Muscle layer of duodenum (tissue), 2 donors: Measurements from ENCODE around the gene SENP2.
"Not testable (repeated sequence)": the region's sequence is repeated elsewhere in the genome, so short reads cannot be mapped to it uniquely, and the experiment has no call there.

Source experiments
- H3K27ac ChIP-seq: one replicate; pipeline ENCODE4 v1.7.0; 2013; ENCODE audit warnings: mild to moderate bottlenecking, low read length
- H3K27me3 ChIP-seq: one replicate; pipeline ENCODE4 v1.7.0; 2013; ENCODE audit warnings: low read depth, mild to moderate bottlenecking, control low read depth, low read length
- H3K36me3 ChIP-seq, 2 donors: one replicate each; pipeline ENCODE4 v1.7.0; 2013; ENCODE audit warnings: low read length in 2 of 2, control low read depth in 1 of 2, mild to moderate bottlenecking in 1 of 2; ENCODE audit not compliant: insufficient read depth in 2 of 2, control insufficient read depth in 1 of 2
- H3K4me1 ChIP-seq, 2 donors: one replicate each; pipeline ENCODE4 v1.7.0; 2013; ENCODE audit warnings: low read length in 2 of 2, mild to moderate bottlenecking in 2 of 2, control low read depth in 1 of 2, moderate library complexity in 1 of 2; ENCODE audit not compliant: insufficient read depth in 2 of 2, control insufficient read depth in 1 of 2
- H3K4me3 ChIP-seq, 2 donors: one replicate each; pipeline ENCODE4 v1.7.0; 2013; ENCODE audit warnings: low read length in 2 of 2, low read depth in 1 of 2, mild to moderate bottlenecking in 1 of 2
- H3K9me3 ChIP-seq, 2 donors: one replicate each; pipeline ENCODE4 v1.7.0; 2013; ENCODE audit warnings: low read length in 2 of 2, control low read depth in 1 of 2, mild to moderate bottlenecking in 1 of 2; ENCODE audit not compliant: control insufficient read depth in 1 of 2
- donor health status: healthy.

The SENP2 gene

GRCh38 chr3:185659942-185660921, 74.1 kb downstream of the SENP2 start:
- Histone ChIP-seq H3K4me1 (peaks cover 0 to 21% of the 10 kb centered on the region in 2 donors), H3K36me3 (no peaks in the 10 kb centered on the region), H3K27me3 (no peaks in the 10 kb centered on the region), H3K9me3 (no peaks in the 10 kb centered on the region), H3K27ac (no peak overlapping the region), H3K4me3 (peak overlapping the region in 1 of 2 donors; percentile 21)

GRCh38 chr3:185661296-185661695, 75.2 kb downstream of the SENP2 start:
- H3K27me3 ChIP-seq, H3K27ac ChIP-seq, H3K9me3 ChIP-seq, H3K4me3 ChIP-seq, H3K36me3 ChIP-seq: not testable (repeated sequence)
- H3K4me1 ChIP-seq: peaks cover 0 to 17% of the 10 kb centered on the region in 2 donors

- no peaks in the 10 kb centered on the region for H3K9me3 ChIP-seq
- peaks cover 0 to 15% of the 10 kb centered on the region in 2 donors for H3K4me1 ChIP-seq
- no peak overlapping the region for H3K4me3 ChIP-seq
- H3K27me3 ChIP-seq: no peaks in the 10 kb centered on the region
- no peak overlapping the region for H3K27ac ChIP-seq
- no peaks in the 10 kb centered on the region for H3K36me3 ChIP-seq
Measured at GRCh38 chr3:185661772-185662171, 75.7 kb downstream of the SENP2 start.

DNA sequence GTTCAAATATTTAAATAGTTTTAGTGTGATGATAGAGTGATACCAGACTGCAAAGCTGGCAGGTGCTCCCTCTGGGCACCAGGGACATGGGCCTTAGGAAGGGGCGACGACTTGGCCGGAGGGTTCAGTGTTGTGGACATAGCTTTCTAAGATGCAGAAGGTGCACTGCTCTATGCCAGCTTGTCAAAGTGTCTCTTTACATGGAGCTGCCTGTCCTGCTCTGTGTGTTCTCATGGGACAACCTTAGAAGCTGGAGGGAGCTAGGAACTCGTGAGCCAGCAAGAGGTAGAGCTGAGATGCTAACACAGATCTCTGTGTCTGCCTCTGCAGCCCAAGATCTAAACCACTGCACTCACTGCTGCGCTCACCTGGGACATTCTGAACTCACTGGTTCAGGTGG, 77.8 kb downstream of the SENP2 start:
- Histone ChIP-seq H3K4me3 (no peak overlapping the region), H3K27ac (no peak overlapping the region), H3K27me3 (no peaks in the 10 kb centered on the region), H3K9me3 (no peaks in the 10 kb centered on the region), H3K36me3 (no peaks in the 10 kb centered on the region), H3K4me1 (peaks cover 0 to 12% of the 10 kb centered on the region in 2 donors)

DNA sequence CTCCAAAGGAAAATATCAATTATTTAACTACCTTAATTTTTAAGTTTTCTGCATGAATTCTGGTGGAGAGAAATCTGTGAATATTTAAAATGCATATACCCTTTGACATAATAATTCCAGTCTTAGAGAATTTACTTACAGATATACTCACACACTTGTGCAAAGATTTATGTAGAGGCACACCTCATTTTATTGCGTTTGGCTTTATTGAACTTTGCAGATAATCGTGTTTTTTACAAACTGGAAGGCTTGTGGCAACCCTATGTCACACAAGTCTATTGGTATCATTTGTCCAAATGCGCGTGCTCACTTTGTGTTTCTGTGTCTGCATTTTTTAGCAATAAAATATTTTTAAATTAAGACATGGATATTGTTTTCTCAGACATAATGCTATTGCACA, 81.5 kb downstream of the SENP2 start:
- Histone ChIP-seq H3K4me1 (no peaks in the 10 kb centered on the region), H3K9me3 (no peaks in the 10 kb centered on the region), H3K36me3 (no peaks in the 10 kb centered on the region), H3K4me3 (no peak overlapping the region), H3K27me3 (no peaks in the 10 kb centered on the region), H3K27ac (no peak overlapping the region)

DNA sequence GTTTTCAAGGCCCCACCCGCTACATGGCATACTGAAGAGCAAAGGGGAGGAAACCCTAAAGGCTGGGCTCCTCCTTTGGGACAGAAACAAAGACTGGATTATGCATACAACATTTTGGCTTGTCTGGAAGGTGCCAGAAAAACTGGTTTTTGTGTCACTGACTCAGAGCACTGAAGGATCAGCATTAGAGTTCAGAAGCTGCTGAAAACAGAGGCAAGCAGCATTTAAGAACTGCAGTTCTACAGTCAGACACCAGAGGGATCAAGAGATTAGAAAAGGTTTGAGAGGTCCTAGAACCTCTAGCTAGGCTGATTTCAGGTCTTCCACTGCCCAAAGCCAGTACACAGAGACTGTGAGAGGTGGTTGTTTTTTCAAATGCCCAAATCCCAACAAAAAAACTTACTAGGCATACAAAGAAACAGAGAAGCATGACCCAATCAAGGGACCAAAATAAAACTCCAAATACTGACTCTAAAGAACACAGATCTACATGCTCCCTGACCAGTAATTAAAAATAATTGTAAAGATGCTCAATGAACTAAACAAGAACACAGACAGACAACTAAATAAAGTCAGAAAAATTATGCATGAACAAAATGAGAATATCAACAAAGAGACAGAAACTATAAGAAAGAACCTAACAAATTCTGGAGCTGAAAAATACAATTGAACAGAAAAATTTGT, 91.2 kb downstream of the SENP2 start:
- no peaks in the 10 kb centered on the region for H3K4me1 ChIP-seq
- H3K4me3 ChIP-seq: no peak overlapping the region
- no peak overlapping the region for H3K27ac ChIP-seq
- H3K36me3 ChIP-seq: no peaks in the 10 kb centered on the region
- H3K9me3 ChIP-seq: no peaks in the 10 kb centered on the region
- H3K27me3 ChIP-seq: no peaks in the 10 kb centered on the region

DNA sequence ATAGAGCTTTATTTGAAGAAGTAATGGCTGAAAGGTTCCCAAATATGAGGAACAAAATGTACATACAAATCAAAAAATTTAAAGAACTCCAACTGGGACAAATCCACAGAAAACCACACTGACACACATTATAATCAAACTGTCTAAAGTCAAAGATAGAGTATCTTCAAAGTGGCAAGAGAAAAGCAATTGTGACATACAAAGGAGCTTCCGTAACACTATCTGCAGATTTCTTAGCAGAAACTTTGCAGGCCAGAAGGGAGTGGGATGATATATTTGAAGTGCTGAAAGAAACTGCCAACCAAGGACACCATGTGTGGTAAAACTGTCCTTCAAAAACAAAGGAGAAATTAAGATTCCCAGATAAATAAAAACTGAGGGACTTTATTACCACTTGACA, 91.9 kb downstream of the SENP2 start:
- no peak overlapping the region for H3K4me3 ChIP-seq
- no peaks in the 10 kb centered on the region for H3K36me3 ChIP-seq
- no peak overlapping the region for H3K27ac ChIP-seq
- no peaks in the 10 kb centered on the region for H3K4me1 ChIP-seq
- no peaks in the 10 kb centered on the region for H3K9me3 ChIP-seq
- no peaks in the 10 kb centered on the region for H3K27me3 ChIP-seq

DNA sequence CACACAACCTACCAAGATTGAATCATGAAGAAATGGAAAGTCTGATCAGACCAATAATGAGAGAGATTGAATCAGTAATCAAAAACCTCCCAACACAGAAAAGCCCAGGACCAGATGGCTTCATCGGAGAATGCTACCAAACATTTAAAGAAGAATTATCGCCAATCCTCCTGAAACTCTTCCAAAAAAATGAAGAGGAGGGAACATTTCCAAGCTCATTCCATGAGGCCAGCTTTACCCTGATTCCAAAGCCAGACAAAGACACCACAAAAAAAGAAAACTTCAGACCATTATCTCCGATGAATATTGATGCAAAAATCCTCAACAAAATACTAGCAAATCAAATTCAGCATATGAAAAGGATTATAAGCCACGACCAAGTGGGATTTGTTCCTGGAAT, 94.1 kb downstream of the SENP2 start:
- H3K4me3 ChIP-seq: no peak overlapping the region
- H3K9me3 ChIP-seq: no peaks in the 10 kb centered on the region
- no peaks in the 10 kb centered on the region for H3K36me3 ChIP-seq
- no peaks in the 10 kb centered on the region for H3K4me1 ChIP-seq
- no peak overlapping the region for H3K27ac ChIP-seq
- H3K27me3 ChIP-seq: no peaks in the 10 kb centered on the region
